GM21619 (cell line): ENCODE measurements around the gene GASK1A.

Experiments used
- ATAC-seq: cut with Tn5 transposase; IDR thresholded peaks from one replicate; pipeline ENCODE4 v1.9.1; 2021; ENCODE audit not compliant: unreplicated experiment

GASK1A gene

GRCh38 chr3:43086460-43087165 lies 107.5 kb downstream of the GASK1A start:
- no peak for ATAC-seq

- ATAC-seq, result no peak
These were observed 108.2 kb downstream of the GASK1A start for GRCh38 chr3:43087249-43087776.

GRCh38 chr3:43089081-43089480 lies 110.0 kb downstream of the GASK1A start:
- no peak for ATAC-seq

DNA sequence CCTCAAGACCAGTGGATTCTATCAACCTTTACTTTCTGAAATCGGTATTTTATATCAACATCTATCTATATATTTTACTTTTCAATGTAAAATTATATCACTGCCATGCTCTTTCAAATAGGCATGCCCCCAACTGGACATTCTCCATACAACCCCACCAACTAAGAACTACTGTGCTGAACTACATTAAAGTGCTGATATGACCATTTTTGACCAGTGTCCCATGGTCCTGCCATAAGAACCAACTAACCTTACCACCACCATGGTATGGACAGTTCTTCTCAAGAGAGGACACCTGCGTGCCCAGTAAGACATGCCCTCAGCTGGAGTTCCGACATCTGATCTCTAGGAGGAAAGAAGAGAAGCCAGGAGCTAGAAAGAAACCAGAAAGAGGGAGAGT lies 111.1 kb downstream of the GASK1A start:
- no peak for ATAC-seq

DNA sequence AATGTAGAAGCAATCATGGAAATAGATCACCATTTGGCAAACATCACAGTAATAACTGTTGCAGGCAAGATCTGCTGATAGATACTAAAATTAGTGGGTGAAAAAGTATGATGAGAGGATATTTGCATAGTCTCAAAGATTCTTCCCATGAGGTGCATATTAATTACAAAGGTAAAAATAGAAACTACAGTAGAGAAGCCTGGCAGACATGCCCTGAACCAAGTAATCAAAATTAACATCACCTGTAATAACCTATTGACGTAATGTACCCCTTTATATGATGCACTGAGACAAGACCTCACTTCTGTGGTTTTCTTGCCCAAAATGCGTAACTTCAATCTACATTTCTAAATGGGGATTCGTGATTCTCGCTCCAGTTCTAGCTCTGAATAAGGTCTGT lies 112.4 kb downstream of the GASK1A start:
- ATAC-seq, result no peak

- ATAC-seq, result no peak
These were observed 113.9 kb downstream of the GASK1A start for GRCh38 chr3:43093006-43093405.

- ATAC-seq, result no peak
These were observed 114.9 kb downstream of the GASK1A start for GRCh38 chr3:43093974-43094373.

- ATAC-seq, result no peak
These were observed 115.3 kb downstream of the GASK1A start for GRCh38 chr3:43094381-43094780.

DNA sequence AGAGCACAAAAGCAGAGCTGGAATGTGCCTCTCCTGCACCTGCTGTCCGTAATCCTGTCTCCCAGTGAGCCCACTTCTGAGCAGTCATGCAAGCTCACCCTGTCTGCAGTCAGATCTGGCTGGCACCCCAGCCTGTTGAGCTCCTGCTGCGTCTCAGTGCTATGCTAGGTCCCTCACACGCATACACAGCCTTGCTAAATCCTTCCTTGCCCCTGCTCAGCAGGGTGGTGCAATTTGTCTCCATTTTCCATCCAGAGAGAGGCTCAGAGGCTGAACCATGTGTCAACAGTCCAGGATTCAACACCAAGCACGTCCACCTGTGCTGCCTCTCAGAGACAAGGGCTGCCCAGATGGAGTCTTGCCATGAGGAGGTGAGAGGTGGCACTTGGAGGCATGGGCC lies 115.7 kb downstream of the GASK1A start:
- ATAC-seq, result no peak

GRCh38 chr3:43095370-43095769 lies 116.3 kb downstream of the GASK1A start:
- no peak for ATAC-seq

- ATAC-seq, result no peak
These were observed 117.7 kb downstream of the GASK1A start for GRCh38 chr3:43096761-43097160.

DNA sequence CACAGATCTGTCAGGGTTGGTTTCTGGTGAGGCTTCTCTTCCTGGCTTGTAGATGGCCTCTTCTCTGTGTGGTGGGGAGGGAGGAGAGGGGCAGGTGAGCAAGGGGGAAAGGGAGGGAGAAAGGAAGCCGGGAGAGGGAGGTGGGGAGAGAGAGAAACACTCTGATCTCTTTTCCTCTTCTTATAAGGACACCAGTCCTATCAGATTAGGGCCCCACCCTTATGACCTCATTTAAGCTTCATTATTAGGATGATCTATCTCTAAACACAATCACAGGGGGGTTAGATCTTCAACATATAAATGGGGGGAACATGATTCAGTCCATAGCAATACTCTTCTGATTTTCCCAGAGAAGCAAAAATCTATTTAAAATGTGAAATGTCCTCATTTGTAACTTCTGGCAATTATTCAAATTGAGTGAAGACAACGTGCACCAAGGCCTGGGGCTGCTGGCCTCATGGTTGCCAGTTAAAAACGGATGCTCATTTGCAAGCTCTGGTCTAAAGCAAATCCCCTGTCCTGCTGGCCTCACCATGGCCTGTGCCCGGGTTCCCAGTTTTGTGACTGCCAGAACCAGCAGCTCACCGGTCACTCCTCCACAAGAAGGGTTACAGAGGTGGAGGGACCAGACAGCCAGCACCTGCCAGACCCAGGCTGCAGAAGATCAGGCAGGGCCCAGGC lies 118.4 kb downstream of the GASK1A start:
- ATAC-seq, result no peak

GRCh38 chr3:43098761-43099160 lies 119.7 kb downstream of the GASK1A start:
- ATAC-seq, result no peak

DNA sequence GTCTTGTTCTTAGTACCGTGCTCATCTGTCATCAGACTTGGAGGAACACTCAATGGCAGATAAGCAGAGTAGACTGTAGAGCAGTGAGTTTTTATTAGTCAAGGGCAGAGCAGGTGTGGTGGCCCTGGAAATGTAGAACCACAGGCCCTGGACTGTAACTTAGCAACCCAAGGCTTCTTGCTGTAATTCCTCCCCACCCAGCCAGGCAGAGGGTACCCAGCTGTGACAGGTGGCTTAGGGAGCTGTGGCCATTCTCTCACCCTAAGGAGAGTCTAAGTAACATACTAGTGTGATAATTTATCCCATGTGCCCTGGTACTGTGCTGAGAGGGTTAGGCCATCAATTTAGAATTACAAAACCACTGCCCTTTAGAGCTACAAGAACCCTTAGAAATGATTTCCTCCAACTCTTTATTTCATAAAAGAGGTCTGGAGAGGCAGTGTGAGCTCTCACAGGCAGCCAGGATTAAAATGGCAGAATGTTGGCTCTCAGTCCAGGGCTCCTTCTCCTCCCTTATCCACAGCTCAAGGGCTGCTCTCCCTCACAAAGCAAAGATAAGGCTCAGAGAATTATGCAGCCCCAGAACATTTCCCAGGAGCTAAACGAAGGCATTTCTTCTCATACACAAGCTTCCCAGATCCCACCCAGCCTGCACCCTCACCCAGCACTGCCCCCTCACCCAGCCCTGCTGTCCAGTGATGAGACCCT lies 123.8 kb downstream of the GASK1A start:
- no peak for ATAC-seq

DNA sequence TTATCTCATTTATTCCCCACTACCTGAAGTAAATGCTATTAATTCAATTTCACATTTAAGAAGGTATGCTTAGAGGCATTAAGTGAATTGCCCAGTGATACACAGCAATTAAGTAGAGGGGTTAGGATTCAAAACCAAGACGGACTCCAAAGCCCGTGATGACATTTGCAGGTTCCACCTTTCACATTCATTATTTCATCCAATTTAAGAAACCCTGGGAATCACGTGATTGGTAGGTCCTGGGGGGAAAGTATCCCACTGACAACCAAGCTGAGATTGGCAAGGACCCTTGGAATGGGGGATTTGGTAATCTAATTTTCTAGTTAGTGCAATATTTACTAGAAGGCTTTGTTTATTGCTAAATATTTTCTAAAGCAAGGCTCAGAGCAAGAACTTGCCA lies 124.9 kb downstream of the GASK1A start:
- ATAC-seq, result no peak

- no peak for ATAC-seq
These were observed 125.8 kb downstream of the GASK1A start for GRCh38 chr3:43104660-43105595.

DNA sequence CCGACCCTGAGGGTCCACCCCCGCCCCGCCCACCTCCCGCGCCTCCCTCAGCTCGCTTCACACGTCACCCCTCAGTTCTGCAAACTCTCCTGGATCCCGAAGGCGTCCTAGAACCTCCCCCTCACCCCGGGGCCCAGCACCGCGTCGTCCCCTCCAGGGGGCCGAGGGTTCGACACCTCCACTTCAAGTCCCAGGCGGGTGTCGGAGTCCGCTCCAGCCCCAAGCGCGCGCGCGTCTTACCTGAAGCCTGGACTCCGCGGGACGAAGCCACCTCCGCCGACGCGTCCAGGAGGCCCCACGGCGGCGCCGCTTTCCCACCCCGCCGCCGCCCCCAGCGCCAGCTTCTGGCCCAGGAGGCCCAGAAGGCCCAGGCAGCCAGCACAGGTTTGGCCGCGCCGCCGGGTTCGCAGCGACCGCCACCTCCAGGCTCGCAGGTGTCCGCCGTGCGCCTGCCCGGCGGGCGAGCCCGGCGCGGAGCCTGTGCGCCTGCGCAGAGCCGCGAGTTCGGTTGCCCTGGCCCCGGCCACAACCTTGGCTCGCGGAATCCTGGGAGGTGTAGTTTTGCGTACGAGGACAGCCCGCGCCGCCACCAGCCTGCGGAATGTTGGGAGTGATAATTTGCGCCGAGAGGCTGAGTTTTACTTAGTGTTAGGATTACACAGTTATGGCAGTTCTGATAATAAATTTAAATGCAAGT lies 126.6 kb downstream of the GASK1A start, which contains the start of gene POMGNT2:
TSS of gene POMGNT2 (minus strand) at position 484 of the 697 bp plus-strand sequence. CDS start 24,648 bp downstream, outside the sequence.
- peak; percentile 97 for ATAC-seq

- ATAC-seq, result no peak
These were observed 127.2 kb downstream of the GASK1A start for GRCh38 chr3:43106293-43106628.
